Upper lobe of left lung (tissue), 4 donors: ENCODE measurements around the gene OR5B21.

Experiments
- EP300 ChIP-seq, 4 donors: sonication (generic); formaldehyde crosslinking; IDR thresholded peaks; one replicate each; pipeline ENCODE4 v1.5.1; 2017; ENCODE audit warnings: antibody characterized with exemption in 4 of 4, control low read depth in 2 of 4
- POLR2A ChIP-seq, 4 donors: fragments of 450-650 bp; IDR thresholded peaks; one replicate each; pipeline ENCODE4 v1.5.1; 2016 to 2017; ENCODE audit warnings: antibody characterized with exemption in 4 of 4, mild to moderate bottlenecking in 2 of 4
- POLR2AphosphoS5 ChIP-seq, 2 donors: sonication (generic); formaldehyde crosslinking; IDR thresholded peaks; one replicate each; pipeline ENCODE4 v1.5.1; 2017; ENCODE audit warnings: antibody characterized with exemption in 2 of 2
- TF ChIP-seq, protein P1 (sequence below), 6 experiments: fragments of 450-650 bp in 4 of 6; fragments of 200-600 bp in 2 of 6; sonication (generic) in 2 of 6; IDR thresholded peaks; one replicate each; pipeline ENCODE4 v1.5.1; 2016 to 2019; ENCODE audit warnings: antibody characterized with exemption in 6 of 6

- TF ChIP-seq, protein P1, sequence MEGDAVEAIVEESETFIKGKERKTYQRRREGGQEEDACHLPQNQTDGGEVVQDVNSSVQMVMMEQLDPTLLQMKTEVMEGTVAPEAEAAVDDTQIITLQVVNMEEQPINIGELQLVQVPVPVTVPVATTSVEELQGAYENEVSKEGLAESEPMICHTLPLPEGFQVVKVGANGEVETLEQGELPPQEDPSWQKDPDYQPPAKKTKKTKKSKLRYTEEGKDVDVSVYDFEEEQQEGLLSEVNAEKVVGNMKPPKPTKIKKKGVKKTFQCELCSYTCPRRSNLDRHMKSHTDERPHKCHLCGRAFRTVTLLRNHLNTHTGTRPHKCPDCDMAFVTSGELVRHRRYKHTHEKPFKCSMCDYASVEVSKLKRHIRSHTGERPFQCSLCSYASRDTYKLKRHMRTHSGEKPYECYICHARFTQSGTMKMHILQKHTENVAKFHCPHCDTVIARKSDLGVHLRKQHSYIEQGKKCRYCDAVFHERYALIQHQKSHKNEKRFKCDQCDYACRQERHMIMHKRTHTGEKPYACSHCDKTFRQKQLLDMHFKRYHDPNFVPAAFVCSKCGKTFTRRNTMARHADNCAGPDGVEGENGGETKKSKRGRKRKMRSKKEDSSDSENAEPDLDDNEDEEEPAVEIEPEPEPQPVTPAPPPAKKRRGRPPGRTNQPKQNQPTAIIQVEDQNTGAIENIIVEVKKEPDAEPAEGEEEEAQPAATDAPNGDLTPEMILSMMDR (IDR thresholded peaks at IDR 0.05): no peak
- no peak for TF ChIP-seq POLR2A (IDR thresholded peaks at IDR 0.05)
- no peak for TF ChIP-seq POLR2AphosphoS5 (IDR thresholded peaks at IDR 0.05)
- no peak for TF ChIP-seq EP300 (IDR thresholded peaks at IDR 0.05)
Observed at GRCh38 chr11:58509748-58510147, 1.8 kb upstream of the OR5B21 start.
